WI38 (cell line): ENCODE results near the gene TMEM214.

ENCODE experiments used
- H3K4me3 ChIP-seq: 2 replicates; pipeline ENCODE4 v1.5.1; 2011; ENCODE audit warnings: low read depth, mild to moderate bottlenecking, control low read depth, low read length
- TF ChIP-seq, protein P1 (sequence below): IDR thresholded peaks from 2 replicates; pipeline ENCODE4 v1.5.1; 2012; ENCODE audit warnings: low read depth, mild to moderate bottlenecking, control low read depth, low read length

Gene TMEM214

DNA sequence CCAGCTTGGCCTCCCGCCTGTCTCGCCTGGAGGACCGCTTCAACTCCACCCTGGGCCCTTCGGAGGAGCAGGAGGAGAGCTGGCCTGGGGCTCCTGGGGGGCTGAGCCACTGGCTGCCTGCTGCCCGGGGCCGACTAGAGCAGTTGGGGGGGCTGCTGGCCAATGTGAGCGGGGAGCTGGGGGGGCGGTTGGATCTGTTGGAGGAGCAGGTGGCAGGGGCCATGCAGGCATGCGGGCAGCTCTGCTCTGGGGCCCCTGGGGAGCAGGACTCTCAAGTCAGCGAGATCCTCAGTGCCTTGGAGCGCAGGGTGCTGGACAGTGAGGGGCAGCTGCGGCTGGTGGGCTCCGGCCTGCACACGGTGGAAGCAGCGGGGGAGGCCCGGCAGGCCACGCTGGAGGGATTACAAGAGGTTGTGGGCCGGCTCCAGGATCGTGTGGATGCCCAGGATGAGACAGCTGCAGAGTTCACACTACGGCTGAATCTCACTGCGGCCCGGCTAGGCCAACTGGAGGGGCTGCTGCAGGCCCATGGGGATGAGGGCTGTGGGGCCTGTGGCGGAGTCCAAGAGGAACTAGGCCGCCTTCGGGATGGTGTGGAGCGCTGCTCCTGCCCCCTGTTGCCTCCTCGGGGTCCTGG is 50.1 kb downstream of the TMEM214 start:
- no peak overlapping the region for H3K4me3 ChIP-seq
- TF ChIP-seq, protein P1, sequence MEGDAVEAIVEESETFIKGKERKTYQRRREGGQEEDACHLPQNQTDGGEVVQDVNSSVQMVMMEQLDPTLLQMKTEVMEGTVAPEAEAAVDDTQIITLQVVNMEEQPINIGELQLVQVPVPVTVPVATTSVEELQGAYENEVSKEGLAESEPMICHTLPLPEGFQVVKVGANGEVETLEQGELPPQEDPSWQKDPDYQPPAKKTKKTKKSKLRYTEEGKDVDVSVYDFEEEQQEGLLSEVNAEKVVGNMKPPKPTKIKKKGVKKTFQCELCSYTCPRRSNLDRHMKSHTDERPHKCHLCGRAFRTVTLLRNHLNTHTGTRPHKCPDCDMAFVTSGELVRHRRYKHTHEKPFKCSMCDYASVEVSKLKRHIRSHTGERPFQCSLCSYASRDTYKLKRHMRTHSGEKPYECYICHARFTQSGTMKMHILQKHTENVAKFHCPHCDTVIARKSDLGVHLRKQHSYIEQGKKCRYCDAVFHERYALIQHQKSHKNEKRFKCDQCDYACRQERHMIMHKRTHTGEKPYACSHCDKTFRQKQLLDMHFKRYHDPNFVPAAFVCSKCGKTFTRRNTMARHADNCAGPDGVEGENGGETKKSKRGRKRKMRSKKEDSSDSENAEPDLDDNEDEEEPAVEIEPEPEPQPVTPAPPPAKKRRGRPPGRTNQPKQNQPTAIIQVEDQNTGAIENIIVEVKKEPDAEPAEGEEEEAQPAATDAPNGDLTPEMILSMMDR, result no peak

DNA sequence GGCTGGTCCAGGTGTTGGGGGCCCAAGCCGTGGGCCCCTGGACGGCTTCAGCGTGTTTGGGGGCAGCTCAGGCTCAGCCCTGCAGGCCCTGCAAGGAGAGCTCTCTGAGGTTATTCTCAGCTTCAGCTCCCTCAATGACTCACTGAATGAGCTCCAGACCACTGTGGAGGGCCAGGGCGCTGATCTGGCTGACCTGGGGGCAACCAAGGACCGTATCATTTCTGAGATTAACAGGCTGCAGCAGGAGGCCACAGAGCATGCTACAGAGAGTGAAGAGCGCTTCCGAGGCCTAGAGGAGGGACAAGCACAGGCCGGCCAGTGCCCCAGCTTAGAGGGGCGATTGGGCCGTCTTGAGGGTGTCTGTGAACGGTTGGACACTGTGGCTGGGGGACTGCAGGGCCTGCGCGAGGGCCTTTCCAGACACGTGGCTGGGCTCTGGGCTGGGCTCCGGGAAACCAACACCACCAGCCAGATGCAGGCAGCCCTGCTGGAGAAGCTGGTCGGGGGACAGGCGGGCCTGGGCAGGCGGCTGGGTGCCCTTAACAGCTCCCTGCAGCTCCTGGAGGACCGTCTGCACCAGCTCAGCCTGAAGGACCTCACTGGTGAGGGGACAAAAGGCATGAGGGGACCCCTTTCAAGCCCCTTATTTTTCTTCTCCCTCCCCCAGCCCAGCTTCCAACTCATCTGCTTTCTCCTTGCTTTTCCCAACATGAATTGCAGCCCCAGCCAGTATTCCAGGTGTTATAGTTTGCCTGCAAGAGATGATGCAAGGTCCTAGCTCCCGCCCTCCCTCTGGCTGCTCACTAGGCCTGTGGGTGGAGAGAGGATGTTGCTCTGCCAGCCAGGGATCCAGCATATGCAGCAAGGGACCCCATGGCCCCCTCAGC is 50.9 kb downstream of the TMEM214 start:
- no peak overlapping the region for H3K4me3 ChIP-seq
- TF ChIP-seq, protein P1, result no peak

DNA sequence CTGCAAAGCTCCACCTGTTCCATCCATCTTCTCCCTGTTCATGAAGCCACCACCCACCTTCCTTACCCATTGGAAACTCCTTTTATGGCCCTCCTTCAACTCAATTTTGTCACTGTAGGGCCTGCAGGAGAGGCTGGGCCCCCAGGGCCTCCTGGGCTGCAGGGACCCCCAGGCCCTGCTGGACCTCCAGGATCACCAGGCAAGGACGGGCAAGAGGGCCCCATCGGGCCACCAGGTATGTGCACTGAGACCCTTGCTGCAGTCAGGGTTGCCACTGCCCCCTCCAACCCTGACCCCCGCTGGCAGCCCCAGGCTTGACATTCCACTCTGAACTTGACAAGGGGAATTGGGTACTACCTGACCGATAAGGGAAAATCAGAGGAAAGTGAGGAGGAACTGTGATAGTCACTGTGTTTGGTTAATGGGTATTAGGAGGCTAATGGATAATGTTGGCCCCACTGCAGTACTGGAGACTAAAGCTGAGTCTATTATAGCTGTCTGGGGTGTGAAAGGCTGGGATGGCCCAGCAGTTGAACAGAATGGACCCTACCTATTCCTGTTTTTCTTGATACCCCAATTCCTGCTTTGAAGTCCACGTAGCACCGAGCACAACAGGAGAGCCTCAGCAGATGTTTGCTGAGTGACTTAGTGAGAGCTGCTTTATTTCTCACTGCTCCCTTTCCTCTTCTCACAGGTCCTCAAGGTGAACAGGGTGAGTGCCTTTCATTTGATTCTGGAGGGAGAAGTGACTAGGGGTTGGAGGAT is 51.7 kb downstream of the TMEM214 start:
- TF ChIP-seq, protein P1, result no peak
- H3K4me3 ChIP-seq, result no peak overlapping the region

DNA sequence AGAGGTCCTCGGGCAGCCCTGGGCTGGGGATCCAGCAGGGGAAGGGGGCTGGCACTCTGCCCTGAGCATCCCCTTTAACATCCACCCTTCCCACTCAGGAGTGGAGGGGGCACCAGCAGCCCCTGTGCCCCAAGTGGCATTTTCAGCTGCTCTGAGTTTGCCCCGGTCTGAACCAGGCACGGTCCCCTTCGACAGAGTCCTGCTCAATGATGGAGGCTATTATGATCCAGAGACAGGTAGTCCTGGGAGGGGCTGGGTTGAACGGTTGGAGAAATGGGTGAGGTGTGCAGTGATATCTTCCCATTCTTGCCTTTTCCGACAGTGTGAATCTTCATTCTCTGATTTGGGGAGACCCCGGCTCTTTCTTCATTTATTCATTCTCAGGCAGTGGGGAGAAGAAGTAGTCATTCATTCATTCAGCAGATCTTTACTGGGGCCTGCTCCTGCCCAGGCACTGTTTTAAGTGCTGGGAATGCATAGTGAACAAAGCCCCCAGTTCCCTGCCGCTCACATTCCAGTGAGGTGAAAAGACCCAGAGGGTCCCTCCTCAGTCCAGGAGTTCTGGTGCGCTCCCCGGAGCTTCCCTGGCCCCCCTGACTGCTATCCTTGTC is 52.4 kb downstream of the TMEM214 start:
- no peak overlapping the region for H3K4me3 ChIP-seq

DNA sequence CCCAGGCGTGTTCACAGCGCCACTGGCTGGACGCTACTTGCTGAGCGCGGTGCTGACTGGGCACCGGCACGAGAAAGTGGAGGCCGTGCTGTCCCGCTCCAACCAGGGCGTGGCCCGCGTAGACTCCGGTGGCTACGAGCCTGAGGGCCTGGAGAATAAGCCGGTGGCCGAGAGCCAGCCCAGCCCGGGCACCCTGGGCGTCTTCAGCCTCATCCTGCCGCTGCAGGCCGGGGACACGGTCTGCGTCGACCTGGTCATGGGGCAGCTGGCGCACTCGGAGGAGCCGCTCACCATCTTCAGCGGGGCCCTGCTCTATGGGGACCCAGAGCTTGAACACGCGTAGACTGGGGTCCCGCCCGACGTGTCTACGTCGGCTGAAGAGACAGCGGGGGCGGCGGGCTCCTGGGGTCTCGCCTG is 52.9 kb downstream of the TMEM214 start:
- H3K4me3 ChIP-seq, result no peak overlapping the region
- TF ChIP-seq, protein P1, result no peak

More for the DNA sequence above, 52.4 kb downstream of the TMEM214 start:
- TF ChIP-seq, protein P1, result no peak

DNA sequence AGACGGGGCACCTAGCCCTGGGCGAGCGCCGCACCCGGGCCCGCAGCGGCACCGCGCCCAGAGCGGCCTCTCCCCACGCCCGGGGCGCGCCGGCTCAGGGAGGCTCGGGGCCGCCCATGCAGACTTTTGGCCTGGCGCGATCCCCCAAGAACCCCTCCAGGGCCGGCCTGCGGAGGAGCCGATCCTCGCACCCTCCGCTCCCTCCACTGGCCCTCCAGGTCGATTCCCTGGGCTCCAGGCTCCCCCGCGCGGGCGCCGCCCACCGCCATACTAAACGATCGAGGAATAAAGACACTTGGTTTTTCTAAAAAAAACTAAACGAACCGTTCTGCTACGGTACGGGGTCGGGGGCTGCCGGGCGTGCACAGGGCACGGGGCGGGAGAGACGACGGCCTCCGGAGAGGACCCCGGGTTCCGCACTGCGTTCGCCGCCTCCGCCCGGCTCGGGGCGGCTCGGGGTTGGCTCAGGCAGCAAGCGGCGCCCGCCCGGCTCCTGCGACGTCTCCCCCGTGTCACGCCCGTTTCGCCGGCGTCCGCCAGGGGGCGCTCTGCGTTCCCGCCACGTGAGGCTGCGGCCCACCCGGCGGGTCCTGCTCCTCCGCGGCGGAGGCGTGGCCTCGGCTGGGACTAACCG is 53.4 kb downstream of the TMEM214 start:
- H3K4me3 ChIP-seq, result peak overlapping the region; percentile 51
- TF ChIP-seq, protein P1, result peak; percentile 49
